HepG2 (cell line): ENCODE measurements around the gene AMDHD1.
"Not testable (repeated sequence)": the region's sequence is repeated elsewhere in the genome, so short reads cannot be mapped to it uniquely, and the experiment has no call there.

Experiments
- CTCF ChIP-seq: sonication (generic); formaldehyde crosslinking; IDR thresholded peaks from 2 replicates; pipeline ENCODE4 v1.5.0; 2020; ENCODE audit warnings: mild to moderate bottlenecking, missing genetic modification reagents, moderate library complexity
- ETV6 ChIP-seq: sonication (generic); formaldehyde crosslinking; conservative IDR thresholded peaks from 2 replicates; pipeline ENCODE4 v1.4.0; 2020; ENCODE audit warnings: missing genetic modification reagents
- TCF12 ChIP-seq, 2 experiments: fragments of 450-650 bp in 1 of 2; sonication (generic) in 1 of 2; formaldehyde crosslinking in 1 of 2; IDR thresholded peaks; 2 replicates each; pipeline versions ENCODE4 v1.6.1 to v1.8.0; 2017 to 2022; ENCODE audit warnings: antibody characterized with exemption in 1 of 2, mild to moderate bottlenecking in 1 of 2, missing genetic modification reagents in 1 of 2, moderate library complexity in 1 of 2

DNA sequence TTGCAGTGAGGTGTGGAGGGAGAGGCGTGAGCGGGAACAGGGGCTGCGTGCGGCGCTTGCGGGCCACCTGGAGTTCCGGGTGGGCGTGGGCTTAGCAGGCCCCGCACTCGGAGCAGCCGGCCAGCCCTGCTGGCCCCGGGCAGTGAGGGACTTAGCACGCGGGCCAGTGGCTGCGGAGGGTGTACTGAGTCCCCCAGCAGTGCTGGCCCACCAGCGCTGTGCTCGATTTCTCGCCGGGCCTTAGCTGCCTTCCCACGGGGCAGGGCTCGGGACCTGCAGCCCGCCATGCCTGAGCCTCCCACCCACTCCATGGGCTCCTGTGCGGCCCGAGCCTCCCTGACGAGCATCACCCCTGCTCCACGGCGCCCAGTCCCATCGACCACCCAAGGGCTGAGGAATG is 26.0 kb downstream of the AMDHD1 start:
- TF ChIP-seq CTCF (CRISPR knock-in tag); TCF12 (IDR thresholded peaks at IDR 0.05); TCF12 (CRISPR knock-in tag; IDR thresholded peaks at IDR 0.05); ETV6: not testable (repeated sequence)
